ENCODE measurements around the gene RAD1.
A peak's percentile ranks its signal among the peaks of the same experiment; 100 is the strongest.
"Not testable (repeated sequence)": the region's sequence is repeated elsewhere in the genome, so short reads cannot be mapped to it uniquely, and the experiment has no call there.

RAD1 gene, protein sequence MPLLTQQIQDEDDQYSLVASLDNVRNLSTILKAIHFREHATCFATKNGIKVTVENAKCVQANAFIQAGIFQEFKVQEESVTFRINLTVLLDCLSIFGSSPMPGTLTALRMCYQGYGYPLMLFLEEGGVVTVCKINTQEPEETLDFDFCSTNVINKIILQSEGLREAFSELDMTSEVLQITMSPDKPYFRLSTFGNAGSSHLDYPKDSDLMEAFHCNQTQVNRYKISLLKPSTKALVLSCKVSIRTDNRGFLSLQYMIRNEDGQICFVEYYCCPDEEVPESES

DNA sequence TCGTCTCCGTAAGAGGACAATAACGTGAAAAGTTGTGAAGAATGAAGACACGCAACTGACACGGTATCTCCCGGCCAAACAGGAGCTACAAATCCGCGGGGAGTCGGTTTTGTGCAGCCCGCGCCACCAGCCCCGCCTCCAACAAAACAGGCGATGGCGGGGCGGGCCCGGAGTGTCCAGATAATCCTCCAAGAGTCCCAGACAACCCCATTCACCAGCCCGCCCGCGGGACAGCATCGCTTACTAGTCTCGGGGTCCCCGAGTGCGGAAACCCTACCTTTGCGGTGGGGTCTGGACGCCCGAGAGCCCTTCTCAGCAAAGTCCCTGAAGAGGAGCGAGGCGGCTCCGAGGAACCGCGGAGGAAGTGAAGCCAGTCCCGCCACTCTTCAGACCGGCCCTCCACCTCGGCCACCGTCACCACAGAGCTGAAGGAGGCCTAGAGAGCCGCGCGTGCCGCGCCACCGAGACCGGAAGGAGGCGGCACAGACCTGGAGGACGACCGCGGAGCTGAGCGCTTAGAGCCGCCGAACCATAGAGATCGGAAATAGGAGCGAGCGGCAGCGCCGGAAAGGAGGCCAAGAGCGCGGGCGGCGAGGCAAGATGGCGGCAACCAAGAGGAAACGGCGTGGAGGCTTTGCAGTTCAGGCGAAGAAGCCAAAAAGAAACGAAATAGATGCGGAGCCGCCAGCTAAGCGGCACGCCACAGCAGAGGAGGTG is at the start of gene RAD1, which contains the start of gene BRIX1:
Gene RAD1, minus strand, starts transcription at position 366 of the 717 bp plus-strand sequence. CDS start 612 bp downstream, outside the sequence.
Gene BRIX1, plus strand, starts transcription at position 573 of the 717 bp plus-strand sequence. Its CDS starts 28 bp downstream, at position 601.
- DNase-seq = peak; percentile 97

DNA sequence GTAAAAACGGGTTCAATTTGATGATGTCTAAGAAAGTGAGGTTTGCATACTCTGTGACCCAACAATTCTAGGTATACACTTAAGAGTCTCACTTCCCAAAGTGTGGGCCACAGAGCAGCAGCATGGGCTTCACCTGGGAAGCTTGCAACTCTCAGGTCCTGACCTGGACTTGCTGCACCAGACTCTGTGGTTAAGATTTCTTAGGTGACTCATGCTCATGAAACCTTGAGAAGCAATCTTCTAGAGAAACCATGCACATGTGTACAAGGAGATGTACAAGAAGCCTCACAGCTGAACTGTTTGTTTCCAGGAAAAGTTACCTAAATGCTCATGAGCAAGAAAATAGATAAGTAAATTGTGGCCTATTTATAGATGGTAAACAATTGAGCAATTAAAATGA is 44.0 kb upstream of the RAD1 start:
- no peak for DNase-seq

DNA sequence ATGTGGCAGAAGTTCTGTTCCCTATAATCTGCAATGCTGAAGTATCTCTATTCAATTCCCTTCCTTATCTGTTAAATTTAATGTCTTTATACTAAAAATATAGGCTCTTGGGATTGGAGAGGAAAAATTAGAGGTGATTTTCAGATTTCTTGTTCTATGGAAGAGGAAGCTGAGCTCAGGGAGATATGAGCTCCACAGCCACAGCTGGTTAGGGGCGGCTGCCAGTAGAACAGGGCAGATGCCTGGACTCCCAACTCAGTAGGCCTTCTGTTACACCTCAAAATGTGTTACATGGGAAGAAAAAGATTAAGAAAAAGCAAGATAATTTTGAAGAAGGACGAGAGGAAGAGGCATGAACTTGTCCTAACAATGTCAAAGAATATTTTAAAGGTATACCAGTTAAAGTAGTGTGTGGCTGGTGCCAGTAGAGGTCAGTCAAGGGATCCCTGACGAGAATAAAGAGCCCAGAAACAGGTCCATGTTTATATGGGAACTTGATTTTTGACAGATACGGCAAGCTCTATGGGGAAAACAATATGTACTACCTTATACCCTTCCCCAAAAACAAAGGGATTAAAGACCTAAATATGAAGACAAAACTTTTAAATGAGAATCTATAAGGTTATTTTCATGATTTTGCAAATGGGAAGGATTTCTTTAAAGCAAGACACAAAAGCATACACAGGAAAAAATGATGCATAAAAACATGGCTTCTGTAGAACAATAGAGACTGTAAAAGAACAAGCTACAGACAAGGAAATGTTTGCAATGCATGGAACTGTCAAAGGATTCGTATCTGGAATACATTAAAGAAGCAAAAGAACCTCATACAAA is 42.8 kb upstream of the RAD1 start:
- DNase-seq = peak; percentile 3

DNA sequence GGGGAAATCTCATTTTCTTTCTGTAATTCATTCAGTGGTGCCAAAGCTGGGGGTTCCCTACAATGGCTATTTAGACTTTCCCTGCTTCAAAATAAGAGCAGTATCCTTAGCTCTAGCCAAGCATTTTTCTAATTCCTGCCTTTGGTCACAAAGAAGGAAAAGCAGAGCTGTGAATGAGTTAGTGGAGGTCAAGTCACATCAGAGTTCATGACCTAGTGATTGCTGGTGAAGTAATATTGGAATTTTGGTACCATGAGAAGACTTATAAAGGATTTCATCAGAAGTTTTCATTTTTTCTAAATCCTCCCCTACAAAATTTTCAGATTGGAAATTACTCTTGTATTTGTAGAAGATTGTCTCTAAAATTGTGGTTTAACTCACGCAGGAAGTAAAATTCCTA is 42.0 kb upstream of the RAD1 start:
- DNase-seq = no peak

DNA sequence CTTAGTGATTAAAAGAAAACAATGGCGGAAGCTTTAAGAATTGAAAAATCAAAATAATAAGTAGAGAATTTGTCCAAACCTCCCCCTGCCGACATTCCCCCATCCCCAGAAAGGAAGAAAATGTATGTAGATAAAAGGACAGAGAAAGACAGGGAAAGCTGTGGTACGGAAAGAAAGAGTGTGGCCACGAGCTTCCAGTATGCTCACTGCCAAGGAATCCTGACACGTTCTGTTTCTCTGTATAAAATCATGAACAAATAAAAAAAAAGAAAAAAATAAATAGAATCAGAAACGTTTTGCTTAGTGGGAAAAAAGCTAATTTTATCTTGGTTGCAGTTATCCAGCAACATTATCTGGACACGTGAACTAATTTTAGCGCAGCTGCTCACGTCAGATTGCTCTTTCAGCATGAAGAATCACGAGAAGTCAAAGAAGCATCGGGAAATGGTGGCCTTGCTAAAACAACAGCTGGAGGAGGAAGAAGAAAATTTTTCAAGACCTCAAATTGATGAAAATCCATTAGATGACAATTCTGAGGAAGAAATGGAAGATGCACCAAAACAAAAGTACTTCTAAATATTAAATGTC is 29.2 kb upstream of the RAD1 start:
- no peak for DNase-seq

DNA sequence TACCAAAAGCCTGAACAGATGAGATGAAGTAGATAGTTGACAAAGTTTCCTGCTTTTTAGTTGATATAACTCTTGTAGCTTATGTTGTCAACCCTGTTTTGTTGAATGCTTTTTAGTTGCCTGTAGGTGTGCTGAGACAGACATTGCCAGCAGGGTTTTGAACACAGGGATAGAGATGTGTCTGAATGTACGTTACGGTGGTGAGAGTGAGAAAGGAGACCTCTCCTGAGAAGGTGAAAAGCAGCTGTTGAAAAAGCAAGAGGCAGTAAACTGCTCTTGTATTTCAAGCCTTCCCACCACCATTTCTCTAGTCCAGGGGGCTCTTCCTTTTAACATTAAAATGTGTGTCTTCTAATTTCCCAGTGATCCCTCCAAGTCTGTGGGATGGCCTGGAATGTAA is 28.7 kb upstream of the RAD1 start:
- DNase-seq = no peak

DNA sequence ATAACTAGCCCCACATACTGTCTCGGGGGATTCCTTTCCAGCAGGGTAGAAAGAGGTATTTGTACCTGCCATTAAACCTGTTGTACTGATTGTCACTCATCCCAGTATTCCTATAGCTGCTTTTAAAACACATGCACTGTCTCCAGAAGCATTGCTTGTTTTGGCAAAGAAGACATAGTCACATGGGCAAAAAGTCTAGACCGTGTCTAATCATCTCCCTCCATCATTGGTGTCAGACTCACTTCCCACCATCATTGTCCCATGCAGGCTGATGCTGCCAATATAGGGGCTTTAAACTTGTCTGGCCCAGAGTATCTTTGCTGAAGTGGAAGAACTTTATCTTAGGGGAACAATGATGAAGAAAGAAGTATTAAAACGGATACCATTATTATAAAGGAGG is 26.6 kb upstream of the RAD1 start:
- no peak for DNase-seq

DNA sequence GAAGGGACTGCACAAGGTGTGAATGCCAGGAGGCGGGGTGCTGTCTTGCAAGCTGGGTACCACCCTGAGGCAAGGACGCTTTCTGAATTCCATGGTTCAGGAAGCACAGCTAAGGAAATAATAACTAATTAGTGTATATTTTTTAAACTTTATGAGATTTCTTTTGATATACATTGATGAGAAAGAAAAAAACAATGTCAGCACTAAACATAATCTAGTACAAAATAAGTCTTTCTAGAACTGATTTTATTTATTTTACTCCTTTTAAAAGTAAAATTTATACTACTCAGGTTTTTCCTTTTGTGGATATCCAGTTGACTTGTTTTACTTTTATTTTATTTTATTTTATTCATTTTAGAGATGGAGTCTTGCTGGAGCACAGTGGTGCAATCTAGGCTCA is 17.6 kb upstream of the RAD1 start:
- DNase-seq = no peak

DNA sequence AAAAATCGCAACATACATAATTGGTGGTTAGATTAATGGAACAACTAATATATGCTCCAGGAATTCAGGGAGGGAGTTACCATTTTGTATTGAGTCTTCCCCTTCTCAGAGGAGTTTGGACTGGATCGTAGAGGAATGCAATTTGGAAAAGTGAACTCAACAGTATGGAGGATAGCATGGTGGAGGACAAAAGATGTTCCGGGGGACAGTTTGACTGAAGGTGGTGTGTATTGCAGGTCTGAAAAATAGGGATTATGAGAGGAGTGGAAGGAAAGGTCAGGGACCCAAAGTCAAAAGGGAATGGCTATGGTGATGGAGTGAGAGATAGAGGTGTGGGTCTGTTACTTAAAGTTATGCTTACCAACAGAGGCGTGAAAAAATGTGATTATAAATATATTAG is 15.6 kb upstream of the RAD1 start:
- no peak for DNase-seq

DNA sequence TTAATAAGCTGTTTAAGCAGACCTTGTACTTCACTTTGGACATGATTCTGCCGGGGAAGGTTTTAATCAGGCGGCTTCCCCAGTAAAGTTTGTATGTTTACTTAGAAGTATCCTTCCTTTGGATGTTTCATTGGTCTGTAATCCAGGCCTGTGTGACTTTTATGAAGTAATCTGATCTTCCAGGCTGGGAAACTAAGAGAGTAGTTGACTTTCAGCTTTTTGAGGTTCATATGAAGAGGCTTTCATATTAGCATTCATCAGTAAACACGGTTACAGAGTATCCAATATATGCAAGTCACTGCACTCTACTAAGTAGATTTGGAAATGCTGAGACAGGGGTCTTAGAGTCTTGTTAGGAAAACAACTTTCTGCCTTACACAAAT is 15.1 kb upstream of the RAD1 start:
- DNase-seq = no peak

DNA sequence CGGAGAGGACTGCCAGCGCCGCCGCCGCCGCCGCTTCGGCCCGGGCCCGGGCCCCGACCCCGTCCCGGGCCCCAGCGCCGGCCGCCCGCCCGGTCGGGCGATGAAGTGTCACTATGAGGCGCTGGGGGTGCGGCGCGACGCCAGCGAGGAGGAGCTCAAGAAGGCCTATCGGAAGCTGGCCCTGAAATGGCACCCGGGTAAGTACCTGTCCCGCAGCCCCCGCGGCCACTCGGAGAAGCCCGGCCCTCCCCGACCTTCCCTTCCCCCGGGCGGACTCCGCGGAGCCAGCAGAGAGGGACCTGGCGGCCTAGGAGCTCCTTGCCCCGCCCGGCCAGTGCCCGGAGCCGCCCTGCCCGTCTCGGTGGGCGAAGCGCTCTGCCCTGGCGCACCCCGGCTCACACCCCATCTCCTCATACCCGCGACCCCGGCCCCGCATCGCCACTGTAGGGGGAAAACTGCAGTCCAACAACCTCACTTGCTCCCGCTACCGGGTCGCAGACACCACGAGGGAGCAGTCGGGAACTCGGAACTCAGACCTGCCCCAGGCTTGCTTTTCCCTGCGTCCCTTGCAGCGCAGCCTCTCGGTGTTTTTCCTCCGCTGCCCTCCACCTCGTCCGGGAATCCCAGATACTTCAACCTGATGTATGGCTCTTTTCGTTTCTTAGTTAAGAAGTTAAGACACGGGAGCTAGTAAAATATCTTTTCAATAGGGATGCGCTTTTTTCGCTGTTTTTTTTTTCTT is 14.6 kb upstream of the RAD1 start:
- peak; percentile 76 for DNase-seq

DNA sequence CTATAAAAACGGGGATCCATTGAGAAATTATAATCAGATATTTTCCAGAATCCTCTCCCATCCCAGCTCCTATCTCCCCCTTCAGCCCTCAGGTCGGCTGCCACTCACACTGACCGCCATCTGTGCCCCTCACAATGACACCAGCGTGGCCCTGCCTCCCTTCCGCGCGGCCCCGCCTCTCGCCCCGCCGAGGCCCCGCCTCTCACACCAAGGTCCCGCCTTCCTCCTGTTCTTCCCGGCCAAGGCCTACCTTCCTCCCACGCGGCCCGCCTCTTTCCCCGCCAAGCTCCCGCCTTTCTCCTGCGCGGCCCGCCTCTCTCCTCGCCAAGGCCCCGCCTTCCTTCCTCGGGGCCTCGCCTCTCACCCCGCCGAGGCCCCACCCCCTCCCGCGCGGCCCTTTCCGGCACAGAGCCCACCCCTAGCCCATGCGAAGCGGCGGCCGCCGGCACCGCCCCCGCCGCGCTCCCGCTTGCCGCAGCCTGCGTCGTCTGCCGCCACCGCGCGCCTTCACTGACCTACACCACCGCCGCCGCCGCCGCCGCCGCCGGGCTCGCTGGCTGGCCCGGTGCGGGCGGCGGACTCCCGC is 13.9 kb upstream of the RAD1 start, which contains the start of gene DNAJC21:
Gene DNAJC21, plus strand, starts transcription at position 426 of the 586 bp plus-strand sequence. CDS start 261 bp downstream, outside the sequence.
- DNase-seq = peak; percentile 98

DNA sequence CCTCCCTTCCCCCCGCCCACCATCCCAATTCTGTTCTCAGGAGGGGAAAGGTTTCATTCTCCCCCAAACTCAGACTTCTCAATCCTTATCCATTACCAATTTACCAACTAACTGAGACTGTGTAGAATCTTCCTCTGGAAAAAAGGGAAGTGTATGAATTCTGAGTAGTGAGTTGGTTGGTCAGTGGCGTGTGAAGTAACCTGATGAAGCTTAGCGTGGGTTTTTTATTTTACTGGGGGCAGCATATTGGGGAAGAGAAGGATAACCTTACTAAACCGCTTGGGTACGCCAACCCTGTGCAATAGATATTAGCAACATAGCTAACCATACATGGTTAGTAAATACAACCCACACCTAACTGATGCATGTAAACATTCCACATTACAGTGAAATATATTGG is 13.0 kb upstream of the RAD1 start:
- no peak for DNase-seq

DNA sequence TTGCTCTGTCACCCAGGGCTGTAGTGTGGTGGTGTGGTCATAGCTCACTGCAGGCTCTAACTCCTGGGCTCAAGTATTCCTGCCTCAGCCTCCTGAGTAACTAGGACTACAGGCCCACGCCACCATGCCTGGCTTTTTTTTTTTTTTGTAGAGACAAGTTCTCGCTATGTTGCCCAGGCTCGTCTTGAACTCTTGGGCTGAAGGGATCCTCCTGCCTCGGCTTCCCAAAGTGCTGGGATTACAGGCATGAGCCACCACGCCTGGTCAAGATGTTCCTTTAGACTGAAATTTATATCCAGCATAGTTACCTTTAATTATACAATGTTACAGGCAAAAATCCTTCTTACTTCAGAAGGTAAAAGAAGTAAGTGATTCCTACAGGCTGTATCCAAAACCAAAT is 12.5 kb upstream of the RAD1 start:
- no peak for DNase-seq

DNA sequence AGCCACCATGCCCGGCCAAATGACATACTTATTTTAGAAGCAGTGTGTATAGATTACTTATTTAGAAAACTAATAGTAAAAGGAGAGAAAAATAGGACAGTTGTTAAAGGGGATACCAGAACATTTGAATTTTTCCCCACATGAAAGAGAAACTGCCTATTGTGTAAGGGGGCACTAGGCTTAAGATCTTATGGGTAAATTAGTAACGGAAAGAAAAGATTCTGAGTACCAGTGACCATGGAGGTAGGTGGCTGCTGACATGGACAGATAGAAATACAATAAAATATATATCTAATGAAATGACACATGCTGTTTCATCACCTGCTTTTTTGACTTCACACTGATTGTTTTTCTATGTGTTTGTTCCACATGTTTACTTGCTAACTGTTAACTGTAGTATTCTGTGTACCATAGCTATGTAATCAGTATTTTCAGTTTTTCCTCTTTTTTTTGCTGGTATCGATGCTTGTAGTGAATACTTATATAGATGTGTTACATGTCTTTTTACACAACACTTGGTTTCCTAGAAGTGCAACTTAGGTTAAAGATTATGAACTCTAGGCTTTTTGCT is 11.1 kb upstream of the RAD1 start:
- no peak for DNase-seq

DNA sequence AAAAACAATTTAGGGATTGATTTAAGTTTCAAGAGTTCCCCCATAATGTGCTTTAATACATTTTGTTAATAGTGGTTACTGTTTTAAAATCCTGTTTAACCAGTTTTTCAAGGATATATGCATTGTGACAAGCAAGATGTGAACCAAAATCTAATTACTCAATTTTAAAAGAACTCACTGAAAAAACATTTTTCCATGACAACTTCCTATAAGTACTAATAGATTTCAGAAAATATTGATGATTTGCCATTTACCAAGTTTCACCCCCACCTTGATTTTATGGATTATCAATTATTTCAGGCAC is 9.1 kb upstream of the RAD1 start:
- DNase-seq = no peak

DNA sequence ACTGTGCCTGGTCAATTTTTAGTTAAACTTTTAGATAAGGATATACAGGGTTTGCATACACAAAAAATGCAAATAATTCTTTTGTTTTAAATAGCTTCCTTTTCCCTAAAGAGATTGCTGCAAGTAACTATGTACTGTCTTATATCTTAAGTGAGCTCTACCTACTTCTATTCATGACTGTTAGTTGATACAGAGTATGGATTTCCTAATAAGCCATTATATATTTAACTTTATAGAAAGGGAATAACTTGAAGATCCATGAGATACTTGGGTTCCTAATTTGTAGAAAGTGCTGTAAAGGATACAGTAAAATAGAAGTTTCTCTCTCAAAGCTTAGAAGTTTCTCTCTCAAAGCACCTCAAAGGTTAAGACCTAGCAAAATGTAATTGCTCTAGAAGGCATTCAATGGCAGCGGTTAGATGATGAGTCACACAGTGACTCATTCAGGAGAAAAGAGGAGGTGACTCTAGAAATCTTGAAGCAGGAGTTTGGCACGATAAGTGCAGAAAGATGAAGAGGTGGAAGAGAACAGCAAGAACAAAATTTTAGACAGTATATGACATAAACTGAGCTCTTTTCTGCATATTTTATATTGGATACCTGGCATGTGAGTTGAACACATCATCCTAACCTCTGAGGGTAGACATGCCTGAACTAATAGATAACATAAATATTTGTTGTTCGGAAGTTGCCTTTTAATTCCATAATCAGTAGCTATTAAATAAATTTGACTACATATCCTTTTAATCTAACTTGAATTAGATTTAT is 8.6 kb upstream of the RAD1 start:
- DNase-seq = no peak

DNA sequence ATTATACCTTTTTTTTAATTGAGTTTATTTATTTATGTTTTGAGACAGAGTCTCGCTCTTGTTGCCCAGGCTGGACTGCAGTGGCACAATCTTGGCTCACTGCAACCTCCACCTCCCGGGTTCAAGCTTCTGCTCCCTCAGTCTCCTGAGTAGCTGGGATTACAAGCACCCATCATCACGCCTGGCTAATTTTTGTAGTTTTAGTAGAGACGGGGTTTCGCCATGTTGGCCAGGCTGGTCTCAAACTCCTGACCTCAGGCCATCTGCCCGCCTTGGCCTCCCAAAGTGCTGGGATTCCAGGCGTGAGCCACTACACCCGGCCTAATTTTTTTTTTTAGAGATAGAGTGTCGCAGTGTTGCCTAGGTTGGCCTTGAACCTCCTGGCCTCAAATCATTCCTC is 8.0 kb upstream of the RAD1 start:
- not testable (repeated sequence) for DNase-seq

DNA sequence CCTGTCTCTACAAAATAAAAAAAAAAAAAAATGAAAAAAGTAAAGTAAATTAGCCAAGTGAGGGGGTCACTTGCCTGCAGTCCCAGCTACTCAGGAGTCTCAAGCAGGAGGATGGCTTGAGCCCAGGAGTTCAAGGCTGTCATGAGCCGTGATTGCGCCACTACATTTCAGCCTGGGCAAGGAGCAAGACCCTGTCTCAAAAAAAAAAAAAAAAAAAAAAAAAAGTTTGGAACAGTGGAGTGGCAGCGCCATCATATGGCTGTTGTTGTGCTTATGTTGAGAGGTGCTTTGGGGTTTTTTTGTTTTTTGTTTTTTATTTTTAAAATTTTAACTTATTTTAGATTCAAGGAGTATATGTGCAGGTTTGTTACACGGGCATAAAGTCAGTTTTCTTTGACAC is 3.8 kb upstream of the RAD1 start:
- DNase-seq = no peak

DNA sequence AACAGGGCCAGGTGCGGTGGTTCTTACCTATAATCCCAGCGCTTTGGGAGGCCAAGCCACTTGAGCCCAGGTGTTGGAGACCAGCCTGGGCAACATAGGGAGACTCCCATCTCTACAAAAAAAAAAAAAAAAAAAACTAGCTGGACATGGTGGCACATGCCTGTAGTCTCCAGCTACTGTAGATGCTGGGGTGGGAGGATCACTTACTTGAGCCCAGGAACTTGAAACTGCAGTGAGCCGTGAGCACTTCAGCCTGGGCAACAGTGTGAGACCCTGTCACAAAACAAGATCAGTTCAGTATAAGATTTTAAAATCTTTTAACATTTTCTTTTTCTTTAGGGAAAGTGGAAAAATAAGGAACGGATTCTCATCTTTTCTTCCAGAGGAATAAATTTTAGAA is 2.7 kb upstream of the RAD1 start:
- no peak for DNase-seq

DNA sequence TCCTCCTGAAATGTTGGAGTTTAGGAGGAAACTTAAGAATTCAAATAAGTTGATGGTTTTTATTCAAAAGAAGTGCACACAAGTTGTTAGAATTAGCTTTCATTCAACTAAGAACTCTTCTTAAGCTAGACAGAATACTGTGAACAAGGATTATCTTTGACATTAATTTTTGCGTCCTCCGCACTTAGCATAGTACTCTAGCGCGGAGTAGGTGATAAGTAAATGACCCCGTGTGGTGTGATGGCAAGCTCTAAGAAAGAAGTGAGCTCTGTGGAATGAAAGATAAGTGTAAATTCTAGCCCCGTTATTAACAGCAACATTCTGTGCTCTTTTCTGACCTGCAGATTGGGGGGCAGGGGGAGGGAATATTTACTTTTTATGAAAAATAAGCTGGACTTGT is 1.2 kb upstream of the RAD1 start:
- DNase-seq = no peak

Measured in NCI-H345 (cell line).